ENCODE results near the gene INPP5F.

DNA sequence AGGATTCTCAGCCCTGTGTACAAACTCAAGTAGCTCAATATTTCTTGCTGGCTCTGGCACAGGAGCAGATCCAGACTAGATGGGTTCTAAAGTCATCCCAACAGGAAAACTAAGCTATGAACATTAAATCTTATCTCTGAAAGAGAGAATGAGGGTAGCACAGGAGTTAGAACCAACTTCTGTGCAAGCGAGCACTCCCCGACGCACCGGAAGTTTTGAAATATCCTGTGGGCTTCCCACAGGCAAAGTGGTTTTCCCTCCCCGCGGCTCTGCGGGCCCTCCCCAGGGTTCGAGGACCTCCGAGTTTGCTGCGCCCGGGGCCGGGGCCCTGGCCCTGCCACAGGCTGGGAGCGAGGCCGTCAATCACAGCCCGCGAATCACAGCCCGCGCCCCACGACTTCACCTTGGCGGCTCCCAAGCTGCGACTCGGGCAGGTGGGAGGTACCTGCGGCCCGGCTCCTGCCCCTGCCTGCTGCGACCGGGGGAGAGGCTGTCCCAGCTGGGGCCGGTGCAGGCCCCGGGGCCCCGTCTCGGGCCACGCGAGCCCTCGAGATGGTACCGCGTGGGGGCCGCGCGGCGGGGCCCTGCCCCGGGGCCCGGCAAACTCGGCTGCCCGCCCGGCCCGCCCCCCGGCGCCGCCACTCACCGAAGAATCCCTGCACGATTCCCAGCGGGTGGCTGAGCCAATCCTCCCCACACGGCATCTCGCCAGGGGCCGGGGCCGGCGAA lies 146.2 kb downstream of the INPP5F start:
- TF ChIP-seq, protein P1, sequence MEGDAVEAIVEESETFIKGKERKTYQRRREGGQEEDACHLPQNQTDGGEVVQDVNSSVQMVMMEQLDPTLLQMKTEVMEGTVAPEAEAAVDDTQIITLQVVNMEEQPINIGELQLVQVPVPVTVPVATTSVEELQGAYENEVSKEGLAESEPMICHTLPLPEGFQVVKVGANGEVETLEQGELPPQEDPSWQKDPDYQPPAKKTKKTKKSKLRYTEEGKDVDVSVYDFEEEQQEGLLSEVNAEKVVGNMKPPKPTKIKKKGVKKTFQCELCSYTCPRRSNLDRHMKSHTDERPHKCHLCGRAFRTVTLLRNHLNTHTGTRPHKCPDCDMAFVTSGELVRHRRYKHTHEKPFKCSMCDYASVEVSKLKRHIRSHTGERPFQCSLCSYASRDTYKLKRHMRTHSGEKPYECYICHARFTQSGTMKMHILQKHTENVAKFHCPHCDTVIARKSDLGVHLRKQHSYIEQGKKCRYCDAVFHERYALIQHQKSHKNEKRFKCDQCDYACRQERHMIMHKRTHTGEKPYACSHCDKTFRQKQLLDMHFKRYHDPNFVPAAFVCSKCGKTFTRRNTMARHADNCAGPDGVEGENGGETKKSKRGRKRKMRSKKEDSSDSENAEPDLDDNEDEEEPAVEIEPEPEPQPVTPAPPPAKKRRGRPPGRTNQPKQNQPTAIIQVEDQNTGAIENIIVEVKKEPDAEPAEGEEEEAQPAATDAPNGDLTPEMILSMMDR (IDR thresholded peaks at IDR 0.05): no peak
- TF ChIP-seq POLR2A (IDR thresholded peaks at IDR 0.05): no peak

Measured in heart left ventricle (tissue), 13 donors.